Stimulated activated CD8-positive, alpha-beta memory T cell treated with anti-CD3 and anti-CD28 coated beads, Interleukin-12 subunit alpha, Interleukin-12 subunit beta, amount 100 ng/mL, for 24 hours (primary cell): Measurements from ENCODE around the gene NRIP1.
"Not testable (repeated sequence)": the region's sequence is repeated elsewhere in the genome, so short reads cannot be mapped to it uniquely, and the experiment has no call there.

Experiments
- DNase-seq: peaks from one replicate; pipeline ENCODE4 v3.0.0-alpha.2; 2020; ENCODE audit errors: extremely low read depth

Gene NRIP1

DNA sequence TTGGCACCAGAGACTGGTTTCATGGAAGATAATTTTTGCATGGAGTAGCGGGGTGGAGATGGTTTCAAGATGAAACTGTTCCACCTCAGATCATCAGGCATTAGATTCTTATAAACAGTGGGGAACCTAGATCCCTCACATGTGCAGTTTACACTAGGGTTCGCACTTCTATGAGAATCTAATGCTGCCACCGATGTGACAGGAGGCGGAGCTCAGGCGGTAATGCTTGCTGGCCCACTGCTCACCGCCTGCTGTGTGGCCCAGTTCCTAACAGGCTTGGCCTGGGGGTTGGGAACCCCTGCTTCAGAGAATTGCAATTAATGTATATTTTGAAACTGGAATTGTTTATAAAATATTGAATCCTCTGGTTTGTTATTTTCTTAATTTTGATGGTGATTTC, 92.1 kb downstream of the NRIP1 start:
- no peak for DNase-seq

DNA sequence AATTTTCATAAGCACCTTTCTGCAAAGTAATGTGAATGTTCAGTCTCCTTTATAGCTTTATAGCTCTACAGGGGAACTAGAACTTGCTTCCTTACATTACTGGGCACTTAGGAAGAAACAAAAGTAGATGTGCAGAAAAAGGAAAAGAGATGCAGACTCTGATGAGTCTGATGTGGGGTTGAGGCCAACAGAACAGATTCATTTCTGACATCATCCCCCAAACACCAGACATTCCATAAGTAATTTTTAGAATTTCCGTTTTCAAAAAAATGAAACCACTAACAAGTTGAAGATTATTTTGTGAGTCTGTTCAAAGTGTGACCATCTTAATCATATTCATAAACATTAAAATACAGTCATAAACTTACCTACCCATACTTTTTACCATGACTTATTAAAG, 96.0 kb downstream of the NRIP1 start:
- DNase-seq, result no peak

DNA sequence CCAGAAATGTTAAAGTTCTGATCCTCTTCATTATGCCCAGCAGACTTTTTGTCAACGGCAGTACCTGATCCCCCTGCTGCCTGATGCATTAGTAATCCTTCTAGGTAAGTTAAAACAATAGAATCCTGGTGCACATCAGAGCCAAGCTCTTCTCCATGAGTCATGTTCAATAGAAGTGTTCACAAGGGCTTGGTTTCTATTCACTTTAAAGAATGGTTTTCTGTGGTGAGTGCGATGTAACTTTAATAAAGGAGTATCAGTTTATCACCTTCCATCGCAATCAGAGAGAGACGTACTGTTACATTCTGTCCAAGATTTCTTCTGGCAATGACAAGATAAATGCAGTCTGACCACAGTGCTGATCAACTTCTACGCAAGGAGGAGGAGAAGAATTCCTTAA, 96.8 kb downstream of the NRIP1 start:
- DNase-seq, result no peak

GRCh38 chr21:14964621-14965020, 100.2 kb downstream of the NRIP1 start:
- DNase-seq, result no peak

GRCh38 chr21:14962217-14962616, 102.6 kb downstream of the NRIP1 start:
- no peak for DNase-seq

DNA sequence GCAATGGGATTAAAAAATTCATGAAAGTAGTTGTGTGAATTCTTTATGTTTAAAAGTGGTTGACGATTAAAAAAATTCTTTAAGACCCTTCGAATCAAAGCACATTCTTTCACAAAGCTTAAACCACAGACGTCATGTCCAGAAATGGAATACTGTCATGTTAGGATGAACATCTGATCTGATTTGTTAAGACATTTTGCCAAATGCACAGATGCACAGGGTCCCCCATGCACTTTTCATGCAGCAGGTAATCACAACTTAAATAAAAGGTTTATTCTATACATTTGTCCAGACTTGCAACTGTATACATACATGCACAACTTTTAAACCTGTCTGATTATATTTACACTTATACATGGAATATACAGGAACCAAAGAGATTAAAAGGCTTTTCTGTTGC, 103.3 kb downstream of the NRIP1 start:
- no peak for DNase-seq

DNA sequence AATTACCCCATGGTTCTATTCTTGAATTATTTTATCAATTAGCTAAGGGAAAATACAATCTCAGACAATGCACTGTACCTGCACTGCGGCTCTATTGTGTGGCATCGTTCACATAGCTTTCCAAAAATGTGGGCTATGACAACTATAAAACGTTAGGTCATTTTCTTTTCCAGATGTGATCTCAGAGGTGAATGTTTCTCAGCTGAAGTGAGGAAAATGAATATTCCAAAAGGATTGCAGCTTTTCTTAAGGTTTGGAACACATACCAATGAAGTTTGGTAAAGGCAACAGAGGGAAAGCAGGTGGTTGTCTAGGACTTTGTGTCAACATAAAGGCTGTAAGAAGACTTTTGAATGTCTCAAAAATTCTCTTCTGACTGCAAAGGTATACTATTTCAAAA, 105.5 kb downstream of the NRIP1 start:
- DNase-seq, result no peak

DNA sequence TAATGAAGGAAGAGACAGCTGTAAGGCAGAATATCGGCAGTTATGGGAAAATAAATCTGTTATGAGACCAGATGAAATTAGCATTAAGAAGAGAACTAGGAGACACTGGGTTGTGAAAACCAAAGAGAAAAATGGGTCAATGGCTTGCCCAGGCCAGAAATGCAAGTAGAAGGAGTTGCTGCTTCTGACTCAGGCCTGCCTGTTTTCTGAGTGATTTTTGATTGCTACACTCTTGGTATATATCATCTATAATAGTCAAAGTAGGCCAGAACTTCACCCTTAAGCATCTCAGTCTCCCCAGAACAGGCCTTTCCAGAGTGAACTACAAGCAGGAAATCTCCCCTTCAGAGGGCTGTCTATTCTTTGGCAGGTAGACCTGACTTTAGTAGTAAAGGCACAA, 107.0 kb downstream of the NRIP1 start:
- DNase-seq, result no peak

DNA sequence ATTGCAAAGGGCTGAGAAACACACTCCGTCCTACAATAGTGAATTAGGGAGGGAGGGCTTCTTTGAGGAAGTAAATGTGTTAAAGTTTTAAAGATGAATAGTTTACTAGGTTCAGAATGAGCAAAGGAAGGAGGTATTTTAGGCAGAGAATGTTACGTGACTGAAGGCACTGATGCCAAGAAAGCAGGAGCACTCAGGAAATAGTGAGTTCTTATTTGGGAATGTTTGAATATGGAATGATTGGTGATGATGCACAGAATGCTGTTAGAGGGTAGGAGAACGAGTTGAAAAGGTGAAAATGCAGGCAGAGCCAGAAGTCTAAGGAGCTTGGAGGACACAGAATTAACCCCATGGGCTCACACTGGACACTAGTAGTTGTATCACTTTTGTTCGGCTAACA, 108.0 kb downstream of the NRIP1 start:
- DNase-seq, result no peak

GRCh38 chr21:14955936-14956520, 108.8 kb downstream of the NRIP1 start:
- no peak for DNase-seq

GRCh38 chr21:14952916-14953315, 111.9 kb downstream of the NRIP1 start:
- DNase-seq, result no peak

DNA sequence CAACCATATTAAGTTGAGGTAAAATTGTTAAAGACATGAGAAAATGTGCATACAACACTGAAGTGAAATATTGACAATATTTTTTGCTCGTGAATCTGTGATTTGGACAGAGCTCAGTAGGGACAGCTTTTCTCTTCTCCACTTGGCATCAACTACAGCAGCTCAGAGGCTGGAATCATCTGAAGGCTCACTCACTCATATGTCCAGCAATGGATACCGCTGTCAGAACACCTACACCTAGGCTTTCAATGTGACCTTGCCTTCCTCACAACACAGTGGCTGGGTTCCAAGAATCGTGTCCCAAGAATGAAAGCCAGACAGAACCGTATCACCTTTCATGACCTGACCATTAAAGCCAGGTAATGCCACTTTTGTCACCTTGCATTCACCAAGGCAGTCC, 115.2 kb downstream of the NRIP1 start:
- no peak for DNase-seq

DNA sequence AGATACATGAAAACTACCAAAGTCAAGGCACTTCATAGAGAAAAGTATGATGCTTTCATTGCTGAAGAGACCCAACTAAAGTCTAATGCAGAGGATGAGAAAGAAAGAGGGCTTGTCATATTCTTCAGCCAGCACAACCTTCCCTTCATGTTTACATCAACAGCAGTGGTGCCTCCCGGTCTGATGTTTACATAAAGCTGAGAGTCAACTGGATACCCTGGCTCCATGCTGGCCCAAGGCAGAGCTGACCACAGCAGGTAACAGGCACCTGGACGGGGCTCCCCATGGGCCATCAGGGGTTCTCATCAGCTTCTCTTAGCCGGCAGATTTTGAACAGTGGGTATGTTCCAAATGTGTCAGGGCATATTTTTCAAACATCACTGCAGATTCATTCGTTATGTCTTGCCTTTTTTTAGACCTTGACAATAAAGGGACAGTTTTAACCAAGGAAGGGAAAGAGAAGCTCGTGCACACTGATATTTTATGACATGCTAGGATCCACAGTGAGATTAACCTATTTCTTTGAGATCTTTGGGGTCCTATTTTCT, 117.1 kb downstream of the NRIP1 start:
- DNase-seq, result no peak

- DNase-seq, result no peak
Observed at GRCh38 chr21:14945176-14945575, 119.6 kb downstream of the NRIP1 start.

DNA sequence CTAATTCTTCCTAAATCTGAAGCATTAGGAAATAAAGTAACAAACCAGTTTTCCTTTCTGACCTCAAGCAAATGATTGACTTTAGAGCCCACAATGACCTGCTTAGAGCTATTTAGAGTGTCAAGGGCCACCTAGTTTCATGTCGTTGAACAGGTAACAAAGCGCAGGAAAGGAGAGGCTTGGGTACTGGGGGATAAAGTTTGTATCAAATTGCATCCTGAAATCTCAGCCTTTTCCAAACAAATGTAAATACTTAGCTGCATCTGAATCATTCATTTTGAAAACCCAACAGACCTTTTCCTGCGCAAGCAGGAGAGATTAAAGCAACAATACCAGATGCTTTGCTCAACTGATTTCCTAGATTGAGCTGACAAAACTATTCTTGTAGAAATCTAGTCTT, 121.2 kb downstream of the NRIP1 start:
- no peak for DNase-seq

DNA sequence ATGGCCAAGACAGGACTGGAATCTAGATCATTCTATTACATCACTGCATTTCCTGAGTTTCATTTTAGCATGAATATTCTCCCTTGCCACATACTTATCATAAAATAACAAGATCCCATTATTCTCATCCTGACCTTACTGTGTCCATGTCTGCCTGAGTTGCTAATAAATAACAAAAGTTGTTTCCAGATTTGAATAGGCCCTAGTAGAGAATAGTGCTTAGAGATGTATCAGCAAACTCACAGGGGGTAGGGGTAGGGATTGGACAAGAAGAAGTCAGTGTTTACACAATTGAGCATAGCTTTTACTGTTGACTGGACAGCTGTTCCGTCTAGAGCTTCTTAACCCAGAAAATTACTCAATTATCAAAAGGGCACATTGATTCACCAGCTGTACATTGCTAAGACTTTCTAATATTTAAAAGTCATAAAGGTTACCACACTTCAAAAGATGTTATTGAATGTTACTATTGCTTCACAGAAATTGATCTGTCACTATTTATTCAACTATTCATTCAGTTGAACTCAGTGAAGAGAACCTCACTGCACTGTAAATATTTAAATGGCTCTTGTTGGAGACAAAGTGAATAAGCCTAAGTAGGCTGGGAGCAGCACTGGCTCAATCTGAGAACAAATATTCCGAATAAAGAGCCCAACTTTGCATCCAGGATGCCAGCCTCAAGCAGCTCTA, 121.9 kb downstream of the NRIP1 start:
- no peak for DNase-seq

GRCh38 chr21:14927324-14927723, 137.5 kb downstream of the NRIP1 start:
- not testable (repeated sequence) for DNase-seq

DNA sequence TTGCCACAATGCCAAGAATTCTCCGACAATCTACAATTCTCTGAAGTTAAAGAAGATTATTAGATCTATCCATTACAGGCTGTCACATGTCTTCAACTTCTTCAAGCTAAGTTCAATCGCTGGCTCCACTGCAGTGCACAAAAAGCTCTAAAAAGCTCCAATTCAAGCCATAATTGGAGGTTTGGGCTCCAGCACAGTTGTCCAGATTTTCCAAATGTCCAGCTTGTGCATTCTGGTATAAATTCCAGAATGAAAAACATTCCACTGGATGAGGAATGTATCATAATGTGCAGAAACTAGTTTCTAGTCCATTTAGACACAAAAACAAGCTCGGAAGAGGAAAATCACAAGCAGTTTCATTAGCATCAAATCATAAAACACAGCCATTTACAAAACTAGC, 138.6 kb downstream of the NRIP1 start:
- no peak for DNase-seq

DNA sequence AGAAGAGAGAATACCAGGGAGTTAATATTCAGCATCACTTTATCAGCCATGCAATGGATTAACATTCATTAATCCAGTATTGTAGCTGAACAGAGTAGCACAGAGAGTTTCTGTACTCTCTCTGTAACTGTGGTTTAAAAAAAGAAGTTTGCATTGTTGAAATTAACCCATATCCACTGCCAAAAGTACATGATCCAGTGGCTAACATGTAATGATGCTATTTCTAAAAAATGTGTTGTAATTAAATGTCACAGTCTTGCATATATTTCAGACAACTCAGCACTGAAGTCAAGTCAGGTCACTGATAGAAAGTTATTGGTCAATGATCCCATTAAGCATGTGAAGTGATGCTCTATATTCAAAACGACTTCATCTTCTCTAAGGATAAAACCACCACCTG, 141.3 kb downstream of the NRIP1 start:
- DNase-seq, result no peak

DNA sequence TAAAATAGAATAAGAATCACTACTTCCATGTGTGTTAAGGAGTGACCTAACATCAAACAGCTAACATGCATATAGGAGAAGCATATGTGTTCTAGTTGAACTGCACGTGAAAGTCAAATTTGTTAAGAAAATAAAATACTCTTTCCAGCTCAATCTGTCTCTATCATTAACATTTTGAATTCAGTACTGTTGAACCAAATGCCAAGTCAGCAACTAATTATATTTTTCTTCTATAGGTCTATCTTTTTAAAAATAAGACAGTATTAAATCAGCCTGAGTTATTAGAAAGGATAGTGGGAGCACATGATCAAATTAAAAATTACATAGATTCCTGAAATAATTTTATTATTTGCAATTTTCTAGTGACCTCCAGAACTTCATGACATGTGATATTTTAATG, 141.8 kb downstream of the NRIP1 start:
- DNase-seq, result no peak

- DNase-seq, result no peak
Observed at GRCh38 chr21:14918527-14918926, 146.3 kb downstream of the NRIP1 start.

- DNase-seq, result no peak
Observed at GRCh38 chr21:14917762-14918161, 147.0 kb downstream of the NRIP1 start.

DNA sequence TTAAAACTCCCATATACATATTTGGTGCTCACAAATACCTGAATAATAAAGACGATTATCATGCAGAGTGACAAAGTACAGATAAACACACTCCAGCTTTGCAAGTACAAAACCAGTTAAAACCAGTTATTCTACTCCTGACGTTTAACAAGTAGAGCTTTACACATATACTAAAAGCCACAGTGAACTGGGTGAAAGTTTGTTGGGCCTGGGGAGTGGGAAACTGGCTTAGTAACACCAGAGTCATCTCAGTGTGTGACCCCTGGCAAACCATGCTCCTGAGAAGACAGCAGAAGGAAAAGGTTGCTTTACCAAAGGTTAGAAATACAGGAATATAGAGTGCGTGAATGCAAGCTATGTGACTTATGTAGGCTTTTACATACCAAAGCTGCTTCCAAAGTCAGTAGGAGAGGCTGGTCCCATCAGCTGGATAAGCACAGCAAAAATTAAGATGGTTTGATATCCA, 148.1 kb downstream of the NRIP1 start:
- DNase-seq, result no peak

DNA sequence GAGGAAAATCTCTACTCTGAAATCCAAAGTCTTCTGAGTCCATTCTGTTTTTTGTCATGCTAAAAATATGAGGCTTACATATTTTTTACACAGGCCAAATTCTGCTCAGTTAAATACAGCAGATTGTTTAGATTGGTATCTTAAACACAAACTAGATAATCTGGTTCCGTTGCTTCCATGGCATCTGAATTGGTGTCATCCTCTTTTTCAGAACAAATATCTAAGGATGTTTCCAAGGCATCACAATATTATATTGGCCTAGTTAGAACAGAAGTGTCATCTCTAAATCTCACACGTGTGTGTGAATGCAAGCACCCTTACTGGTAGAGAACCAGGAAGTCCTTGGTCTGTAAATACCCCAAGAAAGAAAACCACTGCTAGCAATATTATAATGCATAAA, 151.2 kb downstream of the NRIP1 start:
- no peak for DNase-seq
